B cell (primary cell): ENCODE measurements around the gene SPOCK3. TPM values are rescaled to one million over a fixed set of nuclear protein-coding genes. Genes with fewer than 3 reads are reported as not detected.

ENCODE experiments used
- ATAC-seq: fragments of 200-7000 bp; cut with Tn5 transposase; one replicate; pipeline ENCODE4 v1.10.0; 2021; ENCODE audit warnings: low read depth, mild to moderate bottlenecking, moderate number of reproducible peaks, moderate library complexity
- CTCF ChIA-PET: fragments of 350-600 bp; sonication (Branson Sonifier 250); formaldehyde crosslinking; loops from one replicate; lab custom pipeline; 2021; ENCODE audit warnings: antibody characterized with exemption, inconsistent platforms; lab: Charles Lee
- POLR2A ChIA-PET: fragments of 350-600 bp; sonication (Branson Sonifier 250); formaldehyde crosslinking; loops from one replicate; lab custom pipeline; 2021; ENCODE audit warnings: antibody characterized with exemption; lab: Charles Lee
- DNase-seq: peaks from one replicate; pipeline ENCODE4 v3.0.0; 2013
- H2AFZ ChIP-seq: 2 replicates; pipeline ENCODE4 v1.6.1; 2012; ENCODE audit warnings: mild to moderate bottlenecking, low read depth, low read length; ENCODE audit not compliant: insufficient read depth, poor library complexity, severe bottlenecking
- H3K27ac ChIP-seq, 2 donors: 1 replicate in 1 of 2; 2 replicates in 1 of 2; pipeline ENCODE4 v1.5.1; 2012 to 2013; ENCODE audit warnings: low read length in 2 of 2, mild to moderate bottlenecking in 2 of 2, moderate library complexity in 1 of 2
- H3K27me3 ChIP-seq, 4 experiments: fragments of 200-600 bp in 1 of 4; sonication (generic) in 1 of 4; replicated peaks in 1 of 4; 1 replicate in 2 of 4; 2 replicates in 2 of 4; pipeline versions ENCODE4 v1.6.1 to v1.7.0; 2013 to 2016; ENCODE audit warnings: low read length in 3 of 4, mild to moderate bottlenecking in 2 of 4, mixed read lengths in 1 of 4, moderate library complexity in 1 of 4; ENCODE audit not compliant: insufficient read depth in 4 of 4, control insufficient read depth in 3 of 4; ENCODE audit errors: control extremely low read depth in 1 of 4
- H3K36me3 ChIP-seq, 2 experiments: replicated peaks in 1 of 2; 1 replicate in 1 of 2; 2 replicates in 1 of 2; pipeline versions ENCODE4 v1.6.1 to v1.7.1; 2013; ENCODE audit warnings: low read length in 1 of 2; ENCODE audit not compliant: insufficient read depth in 2 of 2, control insufficient read depth in 1 of 2; ENCODE audit errors: control extremely low read depth in 1 of 2, extremely low read depth in 1 of 2
- H3K4me1 ChIP-seq, 2 donors: fragments of 200-600 bp in 1 of 2; sonication (generic) in 1 of 2; 1 replicate in 1 of 2; 2 replicates in 1 of 2; pipeline versions ENCODE4 v1.5.1 to v1.6.1; 2013 to 2017; ENCODE audit warnings: low read length in 2 of 2; ENCODE audit not compliant: control insufficient read depth in 2 of 2, insufficient read depth in 2 of 2
- H3K4me2 ChIP-seq: replicated peaks from 2 replicates; pipeline ENCODE3; 2012; ENCODE audit warnings: mild to moderate bottlenecking, low read depth, low read length; ENCODE audit not compliant: poor library complexity, severe bottlenecking
- H3K4me3 ChIP-seq, 5 experiments: fragments of 200-600 bp in 1 of 5; sonication (generic) in 1 of 5; 1 replicate in 3 of 5; 2 replicates in 2 of 5; pipeline versions ENCODE4 v1.5.1 to v1.7.0; 2011 to 2016; ENCODE audit warnings: low read length in 4 of 5, mild to moderate bottlenecking in 4 of 5, low read depth in 2 of 5, control low read depth in 1 of 5, moderate library complexity in 1 of 5; ENCODE audit not compliant: insufficient read depth in 1 of 5; ENCODE audit errors: control extremely low read depth in 1 of 5, extremely low read depth in 1 of 5
- H3K79me2 ChIP-seq: fragments of 200-600 bp; sonication (generic); one replicate; pipeline ENCODE4 v1.6.0; 2016; ENCODE audit warnings: low read length; ENCODE audit not compliant: control insufficient read depth, insufficient read depth
- H3K9ac ChIP-seq: fragments of 200-600 bp; sonication (generic); 2 replicates; pipeline ENCODE4 v1.6.1; 2017; ENCODE audit warnings: mild to moderate bottlenecking, low read length, moderate library complexity
- H3K9me3 ChIP-seq, 3 donors: one replicate each; pipeline versions ENCODE4 v1.6.1 to v1.7.1; 2013; ENCODE audit warnings: low read length in 2 of 3; ENCODE audit not compliant: control insufficient read depth in 2 of 3, insufficient read depth in 1 of 3; ENCODE audit errors: control extremely low read depth in 1 of 3
- H4K20me1 ChIP-seq: 2 replicates; pipeline ENCODE4 v1.6.0; 2012; ENCODE audit warnings: mild to moderate bottlenecking, low read length; ENCODE audit not compliant: insufficient read depth, control insufficient read depth, poor library complexity, severe bottlenecking
- H3K27ac Mint-ChIP-seq: one replicate; pipeline ENCODE4 v1.8.0; 2021; ENCODE audit warnings: mixed read lengths
- H3K27me3 Mint-ChIP-seq: one replicate; pipeline ENCODE4 v1.8.0; 2021; ENCODE audit warnings: mixed read lengths
- H3K4me1 Mint-ChIP-seq: one replicate; pipeline ENCODE4 v1.8.0; 2021; ENCODE audit warnings: mixed read lengths
- H3K4me3 Mint-ChIP-seq: one replicate; pipeline ENCODE4 v1.8.0; 2021; ENCODE audit warnings: mixed read lengths
- H3K9me3 Mint-ChIP-seq: one replicate; pipeline ENCODE4 v1.8.0; 2022; ENCODE audit warnings: mixed read lengths; ENCODE audit not compliant: insufficient read depth
- EZH2 ChIP-seq: IDR thresholded peaks from 2 replicates; pipeline ENCODE4 v1.6.1; 2012; ENCODE audit warnings: borderline replicate concordance, low read depth, mild to moderate bottlenecking, moderate library complexity, low read length; ENCODE audit not compliant: insufficient read depth, poor library complexity, severe bottlenecking
- WGBS: methylation state at CpG from one replicate; pipeline ENCODE4 v1.1.5; 2013; ENCODE audit warnings: missing lambda C conversion rate; ENCODE audit not compliant: insufficient coverage; 5-methylcytosine and 5-hydroxymethylcytosine counted together
- intact Hi-C: fragments of 100-400 bp; cut with micrococcal nuclease; formaldehyde crosslinking; loops from one replicate; pipeline ENCODE4 v1.10.0; 2022
- polyA plus RNA-seq: library from polyadenylated mRNA; depleted of rRNA; stranded (reverse); fragments of >200 nt; gene quantifications from 2 replicates; pipeline ENCODE4 v1.2.3, GENCODE V29; 2012
- total RNA-seq, 2 donors: library from RNA; stranded (reverse); fragments of 120-200 nt in 1 of 2; gene quantifications; 1 replicate in 1 of 2; 2 replicates in 1 of 2; pipeline versions ENCODE4 v1.2.3 to v1.2.4, GENCODE V29; 2013 to 2022
- TF ChIP-seq, protein P1 (sequence below): fragments of 200-600 bp; IDR thresholded peaks from one replicate; pipeline ENCODE4 v1.8.0; 2022; ENCODE audit warnings: antibody characterized with exemption, mild to moderate bottlenecking

SPOCK3 gene
- total and polyA plus RNA-seq, 2 donors (not counting 1 experiment from before 2014, with no cell fraction given) = not detected

DNA sequence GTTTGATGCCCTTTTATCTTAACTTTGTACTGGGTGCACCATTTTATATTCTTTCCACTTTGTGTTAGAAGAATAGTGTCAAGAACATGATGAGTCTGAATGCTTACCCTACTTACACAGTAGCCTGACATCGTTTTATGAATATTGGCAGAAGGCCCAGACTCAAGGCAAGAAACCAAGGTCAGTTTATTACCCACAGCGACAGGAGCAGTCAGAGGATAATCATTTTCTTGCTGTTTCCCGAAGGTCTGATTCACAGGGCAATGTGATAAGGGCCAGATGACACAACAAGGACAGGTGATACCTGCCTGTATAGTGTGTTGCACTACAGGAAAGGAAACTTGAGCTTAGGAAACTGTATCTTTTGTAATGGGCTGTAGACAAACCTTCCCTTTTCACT is 417.4 kb downstream of the SPOCK3 start:
- intact Hi-C loops = no loop called here
- Mint-ChIP-seq H3K9me3 (peaks cover 3% of the 10 kb centered on the region), H3K4me3 (no peak overlapping the region), H3K27ac (no peak overlapping the region), H3K4me1 (no peaks in the 10 kb centered on the region), H3K27me3 (no peaks in the 10 kb centered on the region)
- POLR2A ChIA-PET = no interaction called here
- H4K20me1 ChIP-seq = no peaks in the 10 kb centered on the region
- DNase-seq (no peak), ATAC-seq (no peak)
- 83% methylated on average over 2 of the region's 3 CpGs for WGBS
- H3K79me2 ChIP-seq = no peaks in the 10 kb centered on the region
- no peak overlapping the region for H3K27ac ChIP-seq
- H3K4me1 ChIP-seq = no peaks in the 10 kb centered on the region
- no peak overlapping the region for H3K9ac ChIP-seq
- H3K36me3 ChIP-seq = no peaks in the 10 kb centered on the region
- CTCF ChIA-PET = no interaction called here
- H3K4me2 ChIP-seq = no peak overlapping the region
- no peak for TF ChIP-seq EZH2
- TF ChIP-seq, protein P1, sequence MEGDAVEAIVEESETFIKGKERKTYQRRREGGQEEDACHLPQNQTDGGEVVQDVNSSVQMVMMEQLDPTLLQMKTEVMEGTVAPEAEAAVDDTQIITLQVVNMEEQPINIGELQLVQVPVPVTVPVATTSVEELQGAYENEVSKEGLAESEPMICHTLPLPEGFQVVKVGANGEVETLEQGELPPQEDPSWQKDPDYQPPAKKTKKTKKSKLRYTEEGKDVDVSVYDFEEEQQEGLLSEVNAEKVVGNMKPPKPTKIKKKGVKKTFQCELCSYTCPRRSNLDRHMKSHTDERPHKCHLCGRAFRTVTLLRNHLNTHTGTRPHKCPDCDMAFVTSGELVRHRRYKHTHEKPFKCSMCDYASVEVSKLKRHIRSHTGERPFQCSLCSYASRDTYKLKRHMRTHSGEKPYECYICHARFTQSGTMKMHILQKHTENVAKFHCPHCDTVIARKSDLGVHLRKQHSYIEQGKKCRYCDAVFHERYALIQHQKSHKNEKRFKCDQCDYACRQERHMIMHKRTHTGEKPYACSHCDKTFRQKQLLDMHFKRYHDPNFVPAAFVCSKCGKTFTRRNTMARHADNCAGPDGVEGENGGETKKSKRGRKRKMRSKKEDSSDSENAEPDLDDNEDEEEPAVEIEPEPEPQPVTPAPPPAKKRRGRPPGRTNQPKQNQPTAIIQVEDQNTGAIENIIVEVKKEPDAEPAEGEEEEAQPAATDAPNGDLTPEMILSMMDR = no peak
- no peak overlapping the region for H3K4me3 ChIP-seq
- no peak overlapping the region for H2AFZ ChIP-seq
- H3K27me3 ChIP-seq = no peaks in the 10 kb centered on the region
- H3K9me3 ChIP-seq = no peaks in the 10 kb centered on the region

- no peaks in the 10 kb centered on the region for H3K27me3 ChIP-seq
- POLR2A ChIA-PET = no interaction called here
- H3K27ac Mint-ChIP-seq = no peak overlapping the region
- no peaks in the 10 kb centered on the region for H4K20me1 ChIP-seq
- no peaks in the 10 kb centered on the region for H3K4me1 ChIP-seq
- no peak overlapping the region for H3K4me3 ChIP-seq
- no peaks in the 10 kb centered on the region for H3K9me3 ChIP-seq
- no peak for DNase-seq
- H3K79me2 ChIP-seq = no peaks in the 10 kb centered on the region
- no peak overlapping the region for H3K27ac ChIP-seq
- no peaks in the 10 kb centered on the region for H3K9me3 Mint-ChIP-seq
- no peak for ATAC-seq
- H2AFZ ChIP-seq = no peak overlapping the region
- no peaks in the 10 kb centered on the region for H3K4me1 Mint-ChIP-seq
- no peaks in the 10 kb centered on the region for H3K36me3 ChIP-seq
- CTCF ChIA-PET = no interaction called here
- TF ChIP-seq, protein P1 = no peak
- no peak for TF ChIP-seq EZH2
- no peak overlapping the region for H3K4me3 Mint-ChIP-seq
- no peak overlapping the region for H3K9ac ChIP-seq
- intact Hi-C loops = no loop called here
- no peaks in the 10 kb centered on the region for H3K27me3 Mint-ChIP-seq
- no peak overlapping the region for H3K4me2 ChIP-seq
These were observed 425.9 kb downstream of the SPOCK3 start for GRCh38 chr4:166808380-166808779.
